CD14-positive monocyte (primary cell): Measurements from ENCODE around the gene PTPRD. TPM values are rescaled to one million over a fixed set of nuclear protein-coding genes. Genes with fewer than 3 reads are reported as not detected.

Source experiments
- DNase-seq, 3 donors: peaks; one replicate each; pipeline ENCODE4 v3.0.0-alpha.2; 2011 to 2022
- H2AFZ ChIP-seq: 2 replicates; pipeline ENCODE4 v1.6.0; 2012; ENCODE audit warnings: mild to moderate bottlenecking, low read depth, low read length, inconsistent platforms; ENCODE audit not compliant: insufficient read depth, poor library complexity, severe bottlenecking
- H3K27ac ChIP-seq, 2 donors: 1 replicate in 1 of 2; 2 replicates in 1 of 2; pipeline ENCODE4 v1.5.1; 2012 to 2013; ENCODE audit warnings: low read length in 2 of 2, control low read depth in 1 of 2, inconsistent platforms in 1 of 2, low read depth in 1 of 2, mild to moderate bottlenecking in 1 of 2
- H3K27me3 ChIP-seq, 2 donors: one replicate each; pipeline versions ENCODE4 v1.6.0 to v1.6.1; 2011 to 2013; ENCODE audit warnings: low read length in 2 of 2; ENCODE audit not compliant: control insufficient read depth in 2 of 2, insufficient read depth in 2 of 2
- H3K36me3 ChIP-seq, 2 donors: replicated peaks in 1 of 2; 1 replicate in 1 of 2; 2 replicates in 1 of 2; pipeline versions ENCODE4 v1.5.1 to v1.6.1; 2012 to 2013; ENCODE audit warnings: low read length in 2 of 2, control low read depth in 1 of 2, inconsistent platforms in 1 of 2, mild to moderate bottlenecking in 1 of 2; ENCODE audit not compliant: insufficient read depth in 2 of 2, control insufficient read depth in 1 of 2
- H3K4me1 ChIP-seq, 2 donors: 1 replicate in 1 of 2; 2 replicates in 1 of 2; pipeline versions ENCODE4 v1.5.1 to v1.6.1; 2012 to 2013; ENCODE audit warnings: low read length in 2 of 2, control low read depth in 1 of 2, inconsistent platforms in 1 of 2, mild to moderate bottlenecking in 1 of 2, moderate library complexity in 1 of 2; ENCODE audit not compliant: insufficient read depth in 2 of 2, control insufficient read depth in 1 of 2
- H3K4me2 ChIP-seq: replicated peaks from 2 replicates; pipeline ENCODE3; 2012; ENCODE audit warnings: low read length, moderate library complexity, mild to moderate bottlenecking; ENCODE audit not compliant: poor library complexity, severe bottlenecking; ENCODE audit errors: extremely low read depth
- H3K4me3 ChIP-seq, 3 experiments: fragments of 200-600 bp in 1 of 3; sonication (generic) in 1 of 3; replicated peaks in 1 of 3; 1 replicate in 2 of 3; 2 replicates in 1 of 3; pipeline ENCODE4 v1.5.1; 2011 to 2013; ENCODE audit warnings: low read length in 3 of 3, mild to moderate bottlenecking in 3 of 3, control low read depth in 2 of 3, low read depth in 2 of 3, inconsistent platforms in 1 of 3, moderate library complexity in 1 of 3
- H3K79me2 ChIP-seq: 2 replicates; pipeline ENCODE4 v1.6.0; 2012; ENCODE audit warnings: mild to moderate bottlenecking, control low read depth, inconsistent platforms, low read length, moderate library complexity; ENCODE audit not compliant: insufficient read depth
- H3K9ac ChIP-seq: 2 replicates; pipeline ENCODE4 v1.6.0; 2017; ENCODE audit warnings: low read length, mild to moderate bottlenecking; ENCODE audit not compliant: insufficient read depth, poor library complexity, severe bottlenecking
- H3K9me3 ChIP-seq, 2 donors: replicated peaks in 1 of 2; 1 replicate in 1 of 2; 2 replicates in 1 of 2; pipeline versions ENCODE4 v1.5.1 to v1.6.1; 2012 to 2013; ENCODE audit warnings: low read length in 2 of 2, control low read depth in 1 of 2; ENCODE audit not compliant: control insufficient read depth in 1 of 2, insufficient read depth in 1 of 2
- H4K20me1 ChIP-seq: 2 replicates; pipeline ENCODE4 v1.6.0; 2012; ENCODE audit warnings: mild to moderate bottlenecking, low read length, control low read depth, moderate library complexity; ENCODE audit not compliant: insufficient read depth
- H3K27ac Mint-ChIP-seq, 7 donors: one replicate each; pipeline ENCODE4 v1.8.0; 2020; ENCODE audit warnings: mild to moderate bottlenecking in 7 of 7, mixed read lengths in 7 of 7, moderate library complexity in 6 of 7, inconsistent platforms in 2 of 7
- H3K27me3 Mint-ChIP-seq, 3 donors: one replicate each; pipeline ENCODE4 v1.8.0; 2021 to 2022; ENCODE audit warnings: low read depth in 3 of 3, mild to moderate bottlenecking in 3 of 3, mixed read lengths in 3 of 3, moderate library complexity in 3 of 3, inconsistent platforms in 1 of 3
- H3K36me3 Mint-ChIP-seq, 2 donors: one replicate each; pipeline ENCODE4 v1.8.0; 2020; ENCODE audit warnings: mixed read lengths in 2 of 2, inconsistent platforms in 1 of 2, mild to moderate bottlenecking in 1 of 2
- H3K4me1 Mint-ChIP-seq: one replicate; pipeline ENCODE4 v1.8.0; 2020; ENCODE audit warnings: mild to moderate bottlenecking, mixed read lengths
- H3K4me3 Mint-ChIP-seq, 2 donors: one replicate each; pipeline ENCODE4 v1.8.0; 2020; ENCODE audit warnings: mild to moderate bottlenecking in 2 of 2, mixed read lengths in 2 of 2, moderate library complexity in 1 of 2
- H3K9me3 Mint-ChIP-seq, 7 donors: one replicate each; pipeline ENCODE4 v1.8.0; 2020 to 2022; ENCODE audit warnings: mixed read lengths in 7 of 7, mild to moderate bottlenecking in 6 of 7, moderate library complexity in 6 of 7, inconsistent platforms in 2 of 7
- CTCF ChIP-seq: fragments of 200-600 bp; IDR thresholded peaks from one replicate; pipeline ENCODE4 v1.8.0; 2022; ENCODE audit warnings: antibody characterized with exemption, mild to moderate bottlenecking
- WGBS: methylation state at CpG from one replicate; pipeline ENCODE4 v1.1.5; 2013; ENCODE audit warnings: missing lambda C conversion rate; ENCODE audit not compliant: insufficient coverage; 5-methylcytosine and 5-hydroxymethylcytosine counted together
- intact Hi-C, 2 donors: fragments of 100-400 bp; cut with micrococcal nuclease; formaldehyde crosslinking; loops; one replicate each; pipeline versions ENCODE4 v1.15.0 to v1.15.1; 2023
- polyA plus RNA-seq, 3 donors: library from polyadenylated mRNA; depleted of rRNA in 1 of 3; unstranded in 2 of 3; stranded (reverse) in 1 of 3; fragments of 300-500 nt in 2 of 3; fragments of >200 nt in 1 of 3; fragmentation: Illumina TruSeq in 2 of 3; gene quantifications; 1 replicate in 2 of 3; 2 replicates in 1 of 3; pipeline ENCODE4 v1.2.3, GENCODE V29; 2012 to 2021

The PTPRD gene
- polyA plus RNA-seq, 3 donors: not detected

GRCh38 chr9:8890695-8891094 lies 1722.1 kb downstream of the PTPRD start:
- Mint-ChIP-seq H3K36me3 (no peaks in the 10 kb centered on the region), H3K27ac (no peak overlapping the region), H3K4me3 (no peak overlapping the region), H3K4me1 (no peaks in the 10 kb centered on the region), H3K27me3 (peaks cover 0 to 1% (median 0%) of the 10 kb centered on the region in 3 donors), H3K9me3 (no peaks in the 10 kb centered on the region)
- no peak for TF ChIP-seq CTCF
- Histone ChIP-seq H3K4me2 (no peak overlapping the region), H3K9me3 (no peaks in the 10 kb centered on the region), H3K79me2 (no peaks in the 10 kb centered on the region), H2AFZ (no peak overlapping the region), H4K20me1 (no peaks in the 10 kb centered on the region), H3K27ac (no peak overlapping the region), H3K9ac (no peak overlapping the region), H3K36me3 (no peaks in the 10 kb centered on the region), H3K27me3 (no peaks in the 10 kb centered on the region), H3K4me3 (no peak overlapping the region), H3K4me1 (no peaks in the 10 kb centered on the region)
- 30% methylated on average over 2 of the region's 2 CpGs for WGBS
- intact Hi-C loops: loop anchor here in 1 of 2 donors (10.0 kb wide), 1 partner anchor 1316 kb away; no protein-coding TSS in a partner anchor
- DNase-seq: no peak

- WGBS: no CpG with 5 or more reads among the region's 1 CpG
- intact Hi-C loops: no loop called here
These were observed 1723.7 kb downstream of the PTPRD start for GRCh38 chr9:8889100-8889499.

More at GRCh38 chr9:8889100-8889499, 1723.7 kb downstream of the PTPRD start:
- no peak for TF ChIP-seq CTCF
- H2AFZ ChIP-seq: no peak overlapping the region
- no peaks in the 10 kb centered on the region for H3K79me2 ChIP-seq
- H3K4me2 ChIP-seq: no peak overlapping the region
- no peaks in the 10 kb centered on the region for H3K36me3 ChIP-seq
- Mint-ChIP-seq H3K4me1 (no peaks in the 10 kb centered on the region), H3K36me3 (no peaks in the 10 kb centered on the region), H3K9me3 (no peaks in the 10 kb centered on the region), H3K4me3 (no peak overlapping the region), H3K27ac (no peak overlapping the region), H3K27me3 (peaks cover 0 to 1% (median 0%) of the 10 kb centered on the region in 3 donors)
- no peak overlapping the region for H3K4me3 ChIP-seq
- H3K4me1 ChIP-seq: no peaks in the 10 kb centered on the region
- H4K20me1 ChIP-seq: no peaks in the 10 kb centered on the region
- DNase-seq: no peak
- H3K27me3 ChIP-seq: no peaks in the 10 kb centered on the region
- H3K27ac ChIP-seq: no peak overlapping the region
- no peak overlapping the region for H3K9ac ChIP-seq
- H3K9me3 ChIP-seq: no peaks in the 10 kb centered on the region
